ENCODE data around the gene MYLK.
A peak's percentile ranks its signal among the peaks of the same experiment; 100 is the strongest.

MYLK gene

DNA sequence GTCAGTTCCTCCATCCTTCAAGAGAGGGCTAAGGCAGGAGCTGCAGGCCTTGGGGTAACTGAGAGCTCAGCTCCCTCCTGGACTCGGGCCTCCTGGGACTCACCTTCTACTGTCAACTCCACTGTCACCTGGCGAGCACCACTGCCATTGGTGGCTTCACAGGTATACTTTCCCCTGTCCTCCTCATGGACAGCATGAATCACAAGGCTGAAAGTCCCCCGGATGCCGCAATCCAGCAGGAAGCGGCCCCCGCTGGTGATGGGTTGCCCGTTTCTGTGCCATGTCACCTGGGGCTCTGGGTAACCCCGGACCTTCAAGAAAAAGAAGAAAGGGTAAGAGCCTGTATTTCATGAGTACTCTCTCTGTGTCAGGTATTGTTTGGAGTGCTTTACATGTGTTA, 131.9 kb downstream of the MYLK start:
- Histone ChIP-seq H3K18ac (ENCODE audit: low read length) (peak overlapping the region; percentile 39), H3K23ac (ENCODE audit: low read depth, low read length, poor library complexity) (no peak overlapping the region), H3K79me1 (ENCODE audit: low read depth, low read length) (no peaks in the 10 kb centered on the region), H2AFZ (ENCODE audit: low read length) (no peak overlapping the region), H3K9ac (ENCODE audit: low read depth, low read length, poor library complexity) (no peak overlapping the region), H2BK15ac (ENCODE audit: low read length) (no peak overlapping the region), H2AK5ac (ENCODE audit: low read depth, low read length) (no peak overlapping the region), H3K27ac (replicated peaks; ENCODE audit: low read length) (no peak overlapping the region), H3K27me3 (ENCODE audit: control insufficient read depth in 3 of 3, insufficient read depth in 3 of 3, low read depth in 1 of 3, low read length in 3 of 3) (no peaks in the 10 kb centered on the region), H4K8ac (ENCODE audit: low read depth, low read length) (no peak overlapping the region), H3K36me3 (replicated peaks in 1 of 2; ENCODE audit: control insufficient read depth in 2 of 2, insufficient read depth in 2 of 2, low read length in 2 of 2) (peaks cover 6 to 14% of the 10 kb centered on the region in 2 donors), H3K9me3 (replicated peaks in 1 of 2; ENCODE audit: control insufficient read depth in 2 of 2, insufficient read depth in 1 of 2, low read depth in 1 of 2, low read length in 2 of 2) (peaks cover 0 to 3% of the 10 kb centered on the region in 2 donors), H3K4me2 (ENCODE audit: insufficient read depth, low read length, poor library complexity, severe bottlenecking) (no peak overlapping the region), H3K4me1 (ENCODE audit: control insufficient read depth in 2 of 2, insufficient read depth in 1 of 2, low read depth in 1 of 2, low read length in 2 of 2) (peaks cover 4 to 6% of the 10 kb centered on the region in 2 donors), H4K91ac (ENCODE audit: low read depth, low read length, poor library complexity) (no peak overlapping the region), H2BK12ac (ENCODE audit: low read length) (no peak overlapping the region), H2BK120ac (ENCODE audit: low read depth, low read length) (no peak overlapping the region), H3K14ac (ENCODE audit: low read length) (no peak overlapping the region), H2BK5ac (ENCODE audit: low read length) (no peak overlapping the region), H3K4ac (ENCODE audit: low read length) (no peak overlapping the region), H3K4me3 (ENCODE audit: low read length in 2 of 2) (no peak overlapping the region)
- WGBS, 2 donors (ENCODE audit: extremely low coverage in 2 of 2, insufficient read length in 2 of 2, insufficient replicate concordance in 1 of 2) = no CpG with 5 or more reads among the region's 8 CpGs
- no peak for DNase-seq (ENCODE audit: low spot score)

DNA sequence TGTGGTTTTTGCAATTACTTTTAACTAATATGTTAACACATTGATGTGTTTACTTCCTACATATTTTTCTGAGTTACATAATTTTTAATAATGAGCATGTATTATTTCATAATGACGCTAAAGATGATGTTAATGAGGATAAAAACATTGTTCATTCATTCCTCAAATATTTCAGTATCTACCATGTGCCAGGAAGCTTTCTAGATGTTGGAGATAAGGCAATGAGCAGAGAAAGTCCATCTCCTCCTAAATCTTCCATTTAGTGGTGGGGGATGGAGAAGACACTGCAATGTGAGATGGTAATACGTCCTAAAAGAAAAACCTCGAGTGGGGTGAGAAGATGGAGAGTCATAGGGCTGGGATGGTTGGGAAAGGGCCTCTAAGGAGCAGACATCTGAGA, 132.7 kb downstream of the MYLK start:
- no peak overlapping the region for H2BK120ac ChIP-seq (ENCODE audit: low read depth, low read length)
- no peak overlapping the region for H2AK5ac ChIP-seq (ENCODE audit: low read depth, low read length)
- H4K91ac ChIP-seq (ENCODE audit: low read depth, low read length, poor library complexity) = no peak overlapping the region
- no peaks in the 10 kb centered on the region for H3K79me1 ChIP-seq (ENCODE audit: low read depth, low read length)
- H3K4ac ChIP-seq (ENCODE audit: low read length) = no peak overlapping the region
- no peak overlapping the region for H2BK15ac ChIP-seq (ENCODE audit: low read length)
- no peak overlapping the region for H3K4me3 ChIP-seq (ENCODE audit: low read length in 2 of 2)
- WGBS, 2 donors (ENCODE audit: extremely low coverage in 2 of 2, insufficient read length in 2 of 2, insufficient replicate concordance in 1 of 2) = no CpG with 5 or more reads among the region's 3 CpGs
- H3K4me1 ChIP-seq (ENCODE audit: control insufficient read depth in 2 of 2, insufficient read depth in 1 of 2, low read depth in 1 of 2, low read length in 2 of 2) = peaks cover 2 to 6% of the 10 kb centered on the region in 2 donors
- H2AFZ ChIP-seq (ENCODE audit: low read length) = no peak overlapping the region
- DNase-seq (ENCODE audit: low spot score) = no peak
- H2BK5ac ChIP-seq (ENCODE audit: low read length) = no peak overlapping the region
- H3K9me3 ChIP-seq (replicated peaks in 1 of 2; ENCODE audit: control insufficient read depth in 2 of 2, insufficient read depth in 1 of 2, low read depth in 1 of 2, low read length in 2 of 2) = peaks cover 0 to 3% of the 10 kb centered on the region in 2 donors
- H3K4me2 ChIP-seq (ENCODE audit: insufficient read depth, low read length, poor library complexity, severe bottlenecking) = no peak overlapping the region
- H3K23ac ChIP-seq (ENCODE audit: low read depth, low read length, poor library complexity) = no peak overlapping the region
- no peak overlapping the region for H4K8ac ChIP-seq (ENCODE audit: low read depth, low read length)
- H3K18ac ChIP-seq (ENCODE audit: low read length) = no peak overlapping the region
- H3K27me3 ChIP-seq (ENCODE audit: control insufficient read depth in 3 of 3, insufficient read depth in 3 of 3, low read depth in 1 of 3, low read length in 3 of 3) = no peaks in the 10 kb centered on the region
- H3K9ac ChIP-seq (ENCODE audit: low read depth, low read length, poor library complexity) = no peak overlapping the region
- no peak overlapping the region for H3K14ac ChIP-seq (ENCODE audit: low read length)
- H3K36me3 ChIP-seq (replicated peaks in 1 of 2; ENCODE audit: control insufficient read depth in 2 of 2, insufficient read depth in 2 of 2, low read length in 2 of 2) = peaks cover 6 to 14% of the 10 kb centered on the region in 2 donors
- H3K27ac ChIP-seq (replicated peaks; ENCODE audit: low read length) = no peak overlapping the region
- H2BK12ac ChIP-seq (ENCODE audit: low read length) = no peak overlapping the region

DNA sequence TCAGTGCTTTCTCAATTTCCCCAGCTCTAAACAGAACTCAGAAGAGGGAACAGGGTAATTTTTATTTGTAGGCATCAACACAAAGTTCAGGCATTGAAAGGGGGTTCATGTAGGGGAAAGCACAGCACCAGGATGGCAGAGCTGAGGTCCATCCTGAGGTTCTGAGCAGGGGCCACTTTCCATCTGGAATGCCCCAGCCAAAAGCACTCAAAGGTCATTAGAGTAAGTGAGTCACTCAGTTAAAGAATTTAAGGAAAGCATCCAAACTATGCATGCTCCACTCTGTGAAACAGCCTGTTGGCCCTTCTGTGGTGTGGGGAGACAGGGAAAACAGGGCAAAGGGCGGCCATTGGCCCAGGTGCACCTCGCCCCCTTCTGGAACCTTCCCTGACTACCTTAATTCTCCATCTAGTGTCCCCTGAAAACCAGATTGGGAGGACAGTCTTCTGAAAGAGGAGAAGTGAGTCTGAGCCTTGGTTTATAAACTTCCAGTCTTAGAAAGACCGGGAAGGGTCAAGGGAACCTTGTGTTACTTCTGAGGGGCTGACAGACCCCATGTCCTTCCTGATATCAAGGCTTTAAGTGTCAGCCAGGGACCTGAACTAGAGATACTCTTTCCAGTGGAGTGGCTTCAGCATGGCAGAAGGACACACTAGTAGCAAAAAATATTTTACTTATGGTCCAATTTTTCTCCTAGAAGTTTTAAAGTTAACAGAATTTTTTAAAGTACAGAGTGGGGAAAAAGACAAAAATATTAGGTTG, 133.3 kb downstream of the MYLK start:
- Histone ChIP-seq H3K9ac (ENCODE audit: low read depth, low read length, poor library complexity) (no peak overlapping the region), H2BK12ac (ENCODE audit: low read length) (no peak overlapping the region), H2AFZ (ENCODE audit: low read length) (no peak overlapping the region), H3K14ac (ENCODE audit: low read length) (no peak overlapping the region), H3K36me3 (replicated peaks in 1 of 2; ENCODE audit: control insufficient read depth in 2 of 2, insufficient read depth in 2 of 2, low read length in 2 of 2) (peaks cover 6 to 14% of the 10 kb centered on the region in 2 donors), H3K4ac (ENCODE audit: low read length) (no peak overlapping the region), H2BK15ac (ENCODE audit: low read length) (no peak overlapping the region), H2BK120ac (ENCODE audit: low read depth, low read length) (no peak overlapping the region), H3K27me3 (ENCODE audit: control insufficient read depth in 3 of 3, insufficient read depth in 3 of 3, low read depth in 1 of 3, low read length in 3 of 3) (no peaks in the 10 kb centered on the region), H4K91ac (ENCODE audit: low read depth, low read length, poor library complexity) (no peak overlapping the region), H3K4me2 (ENCODE audit: insufficient read depth, low read length, poor library complexity, severe bottlenecking) (no peak overlapping the region), H3K23ac (ENCODE audit: low read depth, low read length, poor library complexity) (no peak overlapping the region), H3K18ac (ENCODE audit: low read length) (no peak overlapping the region), H2AK5ac (ENCODE audit: low read depth, low read length) (no peak overlapping the region), H3K4me1 (ENCODE audit: control insufficient read depth in 2 of 2, insufficient read depth in 1 of 2, low read depth in 1 of 2, low read length in 2 of 2) (peaks cover 2 to 6% of the 10 kb centered on the region in 2 donors), H4K8ac (ENCODE audit: low read depth, low read length) (no peak overlapping the region), H3K9me3 (replicated peaks in 1 of 2; ENCODE audit: control insufficient read depth in 2 of 2, insufficient read depth in 1 of 2, low read depth in 1 of 2, low read length in 2 of 2) (peaks cover 0 to 3% of the 10 kb centered on the region in 2 donors), H3K79me1 (ENCODE audit: low read depth, low read length) (no peaks in the 10 kb centered on the region), H3K4me3 (ENCODE audit: low read length in 2 of 2) (no peak overlapping the region), H2BK5ac (ENCODE audit: low read length) (no peak overlapping the region), H3K27ac (replicated peaks; ENCODE audit: low read length) (no peak overlapping the region)
- WGBS, 2 donors (ENCODE audit: extremely low coverage in 2 of 2, insufficient read length in 2 of 2, insufficient replicate concordance in 1 of 2) = no CpG with 5 or more reads among the region's 3 CpGs
- no peak for DNase-seq (ENCODE audit: low spot score)

DNA sequence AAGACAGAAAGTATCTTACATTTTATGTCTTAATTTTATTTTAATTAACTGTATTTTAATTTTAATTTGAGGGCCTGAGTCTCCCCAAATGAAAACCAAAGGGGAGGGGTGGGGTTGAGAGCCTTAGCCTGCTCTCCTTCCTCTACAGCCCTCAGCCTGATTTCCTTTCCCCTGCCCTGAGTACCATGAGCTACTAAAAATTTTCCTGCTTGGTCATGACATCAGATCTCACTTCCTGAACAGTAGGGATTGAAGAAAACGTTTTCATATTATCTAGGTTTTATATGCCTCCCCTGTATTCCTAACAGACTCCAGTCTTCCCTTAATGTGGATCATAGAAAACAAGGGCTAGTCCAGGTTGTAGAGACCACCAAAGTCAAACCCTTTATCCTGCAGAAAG, 133.9 kb downstream of the MYLK start:
- DNase-seq (ENCODE audit: low spot score) = no peak
- no CpG with 5 or more reads among the region's 1 CpG for WGBS, 2 donors (ENCODE audit: extremely low coverage in 2 of 2, insufficient read length in 2 of 2, insufficient replicate concordance in 1 of 2)
- Histone ChIP-seq H2BK15ac (ENCODE audit: low read length) (no peak overlapping the region), H3K27me3 (ENCODE audit: control insufficient read depth in 3 of 3, insufficient read depth in 3 of 3, low read depth in 1 of 3, low read length in 3 of 3) (no peaks in the 10 kb centered on the region), H2AK5ac (ENCODE audit: low read depth, low read length) (no peak overlapping the region), H3K79me1 (ENCODE audit: low read depth, low read length) (no peaks in the 10 kb centered on the region), H3K4me2 (ENCODE audit: insufficient read depth, low read length, poor library complexity, severe bottlenecking) (no peak overlapping the region), H2AFZ (ENCODE audit: low read length) (no peak overlapping the region), H3K18ac (ENCODE audit: low read length) (no peak overlapping the region), H3K36me3 (replicated peaks in 1 of 2; ENCODE audit: control insufficient read depth in 2 of 2, insufficient read depth in 2 of 2, low read length in 2 of 2) (peaks cover 6 to 14% of the 10 kb centered on the region in 2 donors), H2BK5ac (ENCODE audit: low read length) (no peak overlapping the region), H2BK120ac (ENCODE audit: low read depth, low read length) (no peak overlapping the region), H3K27ac (replicated peaks; ENCODE audit: low read length) (no peak overlapping the region), H3K9me3 (replicated peaks in 1 of 2; ENCODE audit: control insufficient read depth in 2 of 2, insufficient read depth in 1 of 2, low read depth in 1 of 2, low read length in 2 of 2) (peaks cover 0 to 3% of the 10 kb centered on the region in 2 donors), H4K91ac (ENCODE audit: low read depth, low read length, poor library complexity) (no peak overlapping the region), H2BK12ac (ENCODE audit: low read length) (no peak overlapping the region), H3K4me3 (ENCODE audit: low read length in 2 of 2) (no peak overlapping the region), H4K8ac (ENCODE audit: low read depth, low read length) (no peak overlapping the region), H3K23ac (ENCODE audit: low read depth, low read length, poor library complexity) (no peak overlapping the region), H3K9ac (ENCODE audit: low read depth, low read length, poor library complexity) (no peak overlapping the region), H3K14ac (ENCODE audit: low read length) (no peak overlapping the region), H3K4ac (ENCODE audit: low read length) (no peak overlapping the region), H3K4me1 (ENCODE audit: control insufficient read depth in 2 of 2, insufficient read depth in 1 of 2, low read depth in 1 of 2, low read length in 2 of 2) (peaks cover 2 to 6% of the 10 kb centered on the region in 2 donors)

All from neuronal stem cell (in vitro differentiated cells).